ENCODE data around the gene SCAMP2. TPM values are rescaled to one million over a fixed set of nuclear protein-coding genes. Genes with fewer than 3 reads are reported as not detected.

SCAMP2 gene
- total RNA-seq, 1 experiment from 2014 or later: 38.0 TPM

- H3K27me3 Mint-ChIP-seq (ENCODE audit: low read depth): no peaks in the 10 kb centered on the region
- peaks cover 6% of the 10 kb centered on the region for H3K9me3 Mint-ChIP-seq
- TF ChIP-seq TEAD4 (CRISPR knock-in tag; IDR thresholded peaks at IDR 0.05) (no peak), RELA (CRISPR knock-in tag; IDR thresholded peaks at IDR 0.05; ENCODE audit: borderline replicate concordance) (no peak), ZNF138 (CRISPR knock-in tag; conservative IDR thresholded peaks at IDR 0.05) (no peak), FOXK1 (CRISPR knock-in tag; IDR thresholded peaks at IDR 0.05) (no peak), ZMAT4 (CRISPR knock-in tag; IDR thresholded peaks at IDR 0.05) (no peak), ZNF317 (CRISPR knock-in tag; IDR thresholded peaks at IDR 0.05; ENCODE audit: borderline replicate concordance, low read depth) (no peak)
- no peak overlapping the region; the same call in 1 of the 2 replicates for H3K27ac Mint-ChIP-seq
- ChIA-PET CTCF (interaction anchor here (1.8 kb wide), 1 partner anchor 36 kb away, joined by 4 read pairs; no protein-coding TSS in a partner anchor), POLR2A (interaction anchor here (0.7 kb wide), 1 partner anchor 16 kb away, joined by 4 read pairs; no protein-coding TSS in a partner anchor)
- no peak overlapping the region for H3K4me3 Mint-ChIP-seq
- DNase-seq (ENCODE audit: low spot score) (no peak), ATAC-seq (no peak)
- peaks cover 17% of the 10 kb centered on the region for H3K4me1 Mint-ChIP-seq
- peaks cover 18% of the 10 kb centered on the region for H3K36me3 Mint-ChIP-seq
These were observed 7.8 kb downstream of the SCAMP2 start for GRCh38 chr15:74865316-74865715.

- peaks cover 14% of the 10 kb centered on the region for H3K4me1 Mint-ChIP-seq
- CTCF ChIA-PET: interaction anchor here (1.8 kb wide), 1 partner anchor 37 kb away, joined by 4 read pairs; no protein-coding TSS in a partner anchor
- TF ChIP-seq HMGXB4 (CRISPR knock-in tag; IDR thresholded peaks at IDR 0.05) (no peak), ELF4 (CRISPR knock-in tag; IDR thresholded peaks at IDR 0.05; ENCODE audit: low read depth) (no peak), GRHL2 (CRISPR knock-in tag; IDR thresholded peaks at IDR 0.05; ENCODE audit: insufficient replicate concordance, severe bottlenecking) (no peak), PRRX2 (CRISPR knock-in tag; IDR thresholded peaks at IDR 0.05) (no peak), NFATC4 (CRISPR knock-in tag; IDR thresholded peaks at IDR 0.05) (no peak), ZNF317 (CRISPR knock-in tag; IDR thresholded peaks at IDR 0.05; ENCODE audit: borderline replicate concordance, low read depth) (no peak), FOXP1 (CRISPR knock-in tag; IDR thresholded peaks at IDR 0.05; ENCODE audit: borderline replicate concordance) (no peak), ZBTB43 (CRISPR knock-in tag; IDR thresholded peaks at IDR 0.05) (no peak), ZNF416 (CRISPR knock-in tag; IDR thresholded peaks at IDR 0.05) (no peak), HMGA2 (CRISPR knock-in tag; IDR thresholded peaks at IDR 0.05) (no peak), ATF1 (CRISPR knock-in tag; IDR thresholded peaks at IDR 0.05) (no peak)
- no peak overlapping the region for H3K4me3 Mint-ChIP-seq
- no peak for DNase-seq (ENCODE audit: low spot score)
- POLR2A ChIA-PET: no interaction called here
- H3K36me3 Mint-ChIP-seq: peaks cover 13% of the 10 kb centered on the region
- ATAC-seq: no peak
- H3K27ac Mint-ChIP-seq: peak overlapping the region; percentile 0; the same call in 1 of the 2 replicates
- no peaks in the 10 kb centered on the region for H3K27me3 Mint-ChIP-seq (ENCODE audit: low read depth)
- H3K9me3 Mint-ChIP-seq: peaks cover 6% of the 10 kb centered on the region
These were observed 8.9 kb downstream of the SCAMP2 start for GRCh38 chr15:74864296-74864695.

GRCh38 chr15:74863239-74864056, 9.7 kb downstream of the SCAMP2 start:
- DNase-seq (ENCODE audit: low spot score) (no peak), ATAC-seq (no peak)
- POLR2A ChIA-PET: no interaction called here
- CTCF ChIA-PET: interaction anchor here (1.7 kb wide), 1 partner anchor 38 kb away, joined by 7 read pairs; no protein-coding TSS in a partner anchor
- Mint-ChIP-seq H3K27me3 (ENCODE audit: low read depth) (no peaks in the 10 kb centered on the region), H3K36me3 (peaks cover 12% of the 10 kb centered on the region), H3K4me3 (no peak overlapping the region), H3K27ac (peak overlapping the region; percentile 54), H3K9me3 (peaks cover 6% of the 10 kb centered on the region), H3K4me1 (peaks cover 14% of the 10 kb centered on the region)
- TF ChIP-seq MLX (CRISPR knock-in tag; IDR thresholded peaks at IDR 0.05) (no peak), RORB (CRISPR knock-in tag; IDR thresholded peaks at IDR 0.05) (no peak), NR2C2 (CRISPR knock-in tag; IDR thresholded peaks at IDR 0.05) (no peak), E2F4 (CRISPR knock-in tag; IDR thresholded peaks at IDR 0.05; ENCODE audit: borderline replicate concordance, low read depth) (no peak), CTCF (IDR thresholded peaks at IDR 0.05) (no peak), SP1 (CRISPR knock-in tag; conservative IDR thresholded peaks at IDR 0.05) (no peak), EMX1 (CRISPR knock-in tag; IDR thresholded peaks at IDR 0.05) (no peak), ZSCAN18 (CRISPR knock-in tag; IDR thresholded peaks at IDR 0.05) (no peak)

Data from WTC11 (cell line).